HCT116 (cell line): ENCODE data around the gene PRCC. TPM values are rescaled to one million over a fixed set of nuclear protein-coding genes. Genes with fewer than 3 reads are reported as not detected.

Experiments
- ATAC-seq: fragments of 200-7000 bp; cut with Tn5 transposase; 2 replicates; pipeline ENCODE4 v1.9.1; 2020; ENCODE audit warnings: mild to moderate bottlenecking, moderate library complexity
- BruUV-seq: library from RNA; stranded (reverse); fragments of 400-500 nt; replicated peaks from 2 replicates; lab custom pipeline; 2021; lab: Mats Ljungman, UMichigan
- CTCF ChIA-PET: fragments of 300-600 bp; sonication (Branson Sonifier 250); formaldehyde crosslinking; loops from one replicate; lab custom pipeline; 2021; ENCODE audit warnings: antibody characterized with exemption; lab: Charles Lee
- POLR2A ChIA-PET: fragments of 300-600, 350-600 bp; sonication (Branson Sonifier 250); formaldehyde crosslinking; loops from one replicate; lab custom pipeline; 2021; ENCODE audit warnings: antibody characterized with exemption; lab: Charles Lee
- RAD21 ChIA-PET, 2 experiments: fragments of 300-600 bp; sonication (Branson Sonifier 250); formaldehyde crosslinking; loops; one replicate each; lab custom pipeline; 2023; ENCODE audit warnings: low total read pairs in 2 of 2; ENCODE audit not compliant: uncharacterized antibody in 2 of 2, unreplicated experiment in 2 of 2, low non-redundant PET in 1 of 2; lab: Charles Lee
- DNase-seq: peaks from one replicate; pipeline ENCODE4 v3.0.0-alpha.2; 2010; ENCODE audit warnings: low read depth, low spot score
- H2AFZ ChIP-seq: fragments of 200-600 bp; shearing (Covaris generic), sonication (generic); 2 replicates; pipeline ENCODE4 v1.6.1; 2017; ENCODE audit warnings: low read depth, mixed run types, mixed read lengths, antibody characterized with exemption, low read length; ENCODE audit not compliant: poor library complexity, severe bottlenecking
- H3K27ac ChIP-seq: 2 replicates; pipeline ENCODE4 v1.5.1; 2012; ENCODE audit warnings: low read depth, low read length
- H3K27me3 ChIP-seq: fragments of 200-600 bp; sonication (generic); 2 replicates; pipeline ENCODE4 v1.6.1; 2016; ENCODE audit warnings: mixed run types, low read length, mixed read lengths; ENCODE audit not compliant: insufficient read depth
- H3K36me3 ChIP-seq, 2 experiments: fragments of 200-500 bp in 1 of 2; fragments of 200-600 bp in 1 of 2; sonication (Bioruptor generic) in 1 of 2; sonication (generic) in 1 of 2; 2 replicates each; pipeline versions ENCODE4 v1.5.1 to v1.6.1; 2014 to 2016; ENCODE audit warnings: low read length in 2 of 2, inconsistent platforms in 1 of 2, mixed read lengths in 1 of 2, mixed run types in 1 of 2; ENCODE audit not compliant: insufficient read depth in 2 of 2, control insufficient read depth in 1 of 2
- H3K4me1 ChIP-seq, 2 experiments: fragments of 200-600 bp in 1 of 2; sonication (generic) in 1 of 2; 2 replicates each; pipeline versions ENCODE4 v1.5.1 to v1.6.1; 2012 to 2017; ENCODE audit warnings: low read length in 2 of 2, inconsistent platforms in 1 of 2, mild to moderate bottlenecking in 1 of 2, mixed read lengths in 1 of 2, mixed run types in 1 of 2, moderate library complexity in 1 of 2; ENCODE audit not compliant: insufficient read depth in 2 of 2, control insufficient read depth in 1 of 2
- H3K4me2 ChIP-seq: fragments of 200-600 bp; sonication (generic); 2 replicates; pipeline ENCODE4 v1.6.1; 2017; ENCODE audit warnings: mixed run types, low read length, mixed read lengths
- H3K4me3 ChIP-seq, 2 experiments: fragments of 200-600 bp in 1 of 2; sonication (generic) in 1 of 2; replicated peaks in 1 of 2; 2 replicates each; pipeline ENCODE4 v1.5.1; 2011 to 2016; ENCODE audit warnings: low read length in 2 of 2, control low read depth in 1 of 2, low read depth in 1 of 2, mild to moderate bottlenecking in 1 of 2, mixed read lengths in 1 of 2, mixed run types in 1 of 2
- H3K79me2 ChIP-seq: fragments of 200-600 bp; sonication (generic); 2 replicates; pipeline ENCODE4 v1.6.1; 2017; ENCODE audit warnings: mild to moderate bottlenecking, mixed run types, low read length, moderate library complexity, mixed read lengths; ENCODE audit not compliant: insufficient read depth
- H3K9ac ChIP-seq: fragments of 200-600 bp; sonication (generic); 2 replicates; pipeline ENCODE4 v1.6.1; 2016; ENCODE audit warnings: low read length, mixed read lengths
- H3K9me2 ChIP-seq: fragments of 200-600 bp; sonication (generic), shearing (Covaris generic); 2 replicates; pipeline ENCODE4 v1.6.1; 2017; ENCODE audit warnings: mixed run types, mild to moderate bottlenecking, moderate library complexity; ENCODE audit not compliant: insufficient read depth
- H3K9me3 ChIP-seq, 2 experiments: fragments of 200-500 bp in 1 of 2; fragments of 200-600 bp in 1 of 2; sonication (Bioruptor generic) in 1 of 2; sonication (generic) in 1 of 2; 2 replicates each; pipeline ENCODE4 v1.6.1; 2014 to 2017; ENCODE audit warnings: low read length in 2 of 2, mixed read lengths in 2 of 2, inconsistent platforms in 1 of 2, low read depth in 1 of 2, mild to moderate bottlenecking in 1 of 2, mixed run types in 1 of 2, moderate library complexity in 1 of 2; ENCODE audit not compliant: control insufficient read depth in 1 of 2, insufficient read depth in 1 of 2
- H4K20me1 ChIP-seq: fragments of 200-600 bp; sonication (generic), shearing (Covaris generic); 2 replicates; pipeline ENCODE4 v1.6.1; 2017; ENCODE audit warnings: mixed run types, mild to moderate bottlenecking, moderate library complexity; ENCODE audit not compliant: insufficient read depth
- CBX3 ChIP-seq: IDR thresholded peaks from 2 replicates; pipeline ENCODE4 v1.6.1; 2012; ENCODE audit warnings: low read depth
- CEBPB ChIP-seq: IDR thresholded peaks from 2 replicates; pipeline ENCODE4 v1.6.1; 2012; ENCODE audit warnings: low read depth
- EGR1 ChIP-seq: IDR thresholded peaks from 2 replicates; pipeline ENCODE4 v1.6.1; 2012; ENCODE audit warnings: low read depth
- ELF1 ChIP-seq: IDR thresholded peaks from 2 replicates; pipeline ENCODE4 v1.6.1; 2012; ENCODE audit warnings: low read depth, borderline replicate concordance
- EZH2 ChIP-seq: fragments of 200-600 bp; sonication (generic); IDR thresholded peaks from 2 replicates; pipeline ENCODE4 v1.6.1; 2017; ENCODE audit warnings: antibody characterized with exemption, mixed run types
- EZH2phosphoT487 ChIP-seq: fragments of 200-600 bp; IDR thresholded peaks from 2 replicates; pipeline ENCODE4 v1.6.1; 2018; ENCODE audit warnings: antibody characterized with exemption, borderline replicate concordance
- FOSL1 ChIP-seq: IDR thresholded peaks from 2 replicates; pipeline ENCODE4 v1.6.1; 2012; ENCODE audit warnings: low read depth
- JUND ChIP-seq: IDR thresholded peaks from 2 replicates; pipeline ENCODE4 v1.6.1; 2012
- POLR2A ChIP-seq: IDR thresholded peaks from 2 replicates; pipeline ENCODE4 v1.7.0; 2011; ENCODE audit warnings: borderline replicate concordance; ENCODE audit not compliant: insufficient read depth, insufficient read length; ENCODE audit errors: extremely low read depth
- SIN3A ChIP-seq: IDR thresholded peaks from 2 replicates; pipeline ENCODE4 v1.6.1; 2012; ENCODE audit warnings: low read depth
- SP1 ChIP-seq: IDR thresholded peaks from 2 replicates; pipeline ENCODE4 v1.6.1; 2012; ENCODE audit warnings: low read depth
- SRF ChIP-seq: IDR thresholded peaks from 2 replicates; pipeline ENCODE4 v1.6.1; 2012; ENCODE audit warnings: low read depth
- YY1 ChIP-seq: IDR thresholded peaks from 2 replicates; pipeline ENCODE4 v1.6.1; 2011; ENCODE audit warnings: low read length, low read depth, moderate library complexity, mild to moderate bottlenecking; ENCODE audit not compliant: insufficient replicate concordance; ENCODE audit errors: extremely low read depth
- ZFX ChIP-seq: fragments of 450-650 bp; IDR thresholded peaks from 2 replicates; pipeline ENCODE4 v1.6.1; 2017
- ZNF274 ChIP-seq: fragments of 200-500 bp; sonication (Bioruptor generic); IDR thresholded peaks from 2 replicates; pipeline ENCODE4 v1.6.1; 2014; ENCODE audit warnings: mild to moderate bottlenecking, low read depth, low read length, inconsistent platforms
- intact Hi-C: fragments of 100-400 bp; cut with micrococcal nuclease; formaldehyde crosslinking; loops from 2 replicates; pipeline ENCODE4 v1.10.0; 2022
- total RNA-seq: library from RNA; stranded (reverse); gene quantifications from one replicate; pipeline ENCODE4 v1.2.1, GENCODE V29; 2021; ENCODE audit not compliant: unreplicated experiment
- TF ChIP-seq, protein P1 (sequence below): IDR thresholded peaks from 2 replicates; pipeline ENCODE4 v1.6.1; 2011; ENCODE audit warnings: mild to moderate bottlenecking, low read length, moderate library complexity; ENCODE audit not compliant: insufficient replicate concordance; ENCODE audit errors: extremely low read depth
- TF ChIP-seq, protein P2 (sequence below), 3 experiments: fragments of 200-600 bp in 1 of 3; sonication (generic) in 1 of 3; IDR thresholded peaks in 2 of 3; conservative IDR thresholded peaks in 1 of 3; 2 replicates each; pipeline ENCODE4 v1.5.1; 2012 to 2017; ENCODE audit warnings: low read depth in 2 of 3, low read length in 2 of 3, antibody characterized with exemption in 1 of 3, borderline replicate concordance in 1 of 3, control low read depth in 1 of 3, mild to moderate bottlenecking in 1 of 3, mixed read lengths in 1 of 3, mixed run types in 1 of 3, moderate library complexity in 1 of 3; ENCODE audit not compliant: insufficient read depth in 1 of 3
- TF ChIP-seq, protein P3 (sequence below): IDR thresholded peaks from 2 replicates; pipeline ENCODE4 v1.6.1; 2012
- TF ChIP-seq, protein P4 (sequence below): IDR thresholded peaks from 2 replicates; pipeline ENCODE4 v1.6.1; 2012; ENCODE audit warnings: low read depth
- TF ChIP-seq, protein P5 (sequence below): IDR thresholded peaks from 2 replicates; pipeline ENCODE4 v1.6.1; 2012

Gene PRCC
- total RNA-seq, 1 experiment from 2014 or later, result 78.1 TPM

DNA sequence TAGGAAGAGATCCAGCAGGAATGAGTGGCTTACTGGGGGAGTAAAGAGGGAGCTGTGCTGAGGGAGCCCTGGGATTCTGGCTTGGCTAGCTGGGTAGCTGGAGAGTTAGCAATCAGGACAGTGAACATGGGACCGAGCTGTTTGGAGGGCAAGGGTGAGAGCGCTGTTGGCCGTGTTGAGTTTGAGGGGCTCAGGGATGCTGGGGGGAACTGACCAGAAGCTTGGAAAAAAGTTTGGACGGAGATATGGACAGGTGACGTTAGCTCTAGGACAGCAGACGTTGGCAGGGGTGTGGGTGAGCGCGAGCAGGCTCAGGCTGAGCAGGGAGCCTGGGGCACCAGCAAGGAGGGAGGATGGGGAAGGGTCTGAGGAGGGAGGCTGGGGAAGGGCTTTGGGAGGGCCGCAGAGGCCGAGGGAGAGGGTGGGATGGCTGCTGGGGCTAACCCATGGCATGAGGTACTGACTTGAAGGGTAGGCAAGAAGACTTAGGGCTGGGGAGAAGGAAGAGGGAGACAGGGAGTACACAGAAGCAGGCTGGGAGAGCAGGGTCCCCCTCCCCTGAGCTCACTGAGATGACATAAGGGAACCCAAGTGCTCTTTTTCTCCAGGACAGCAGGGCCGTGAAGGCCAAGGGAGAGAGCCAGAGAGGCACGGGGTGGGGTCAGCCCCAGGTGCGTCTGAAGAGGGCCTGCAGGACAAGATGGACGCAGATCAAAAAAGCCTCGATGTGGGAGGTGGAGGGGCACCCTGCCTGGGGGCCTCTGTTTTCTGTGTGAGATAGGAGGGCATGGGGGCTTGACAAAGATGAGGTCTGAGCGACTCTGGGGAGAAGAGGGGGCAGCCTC lies 41.1 kb downstream of the PRCC start:
- peaks cover 5 to 10% of the 10 kb centered on the region in 2 experiments; a peak in 3 of 4 replicates for H3K4me1 ChIP-seq
- ATAC-seq (no peak), DNase-seq (no peak)
- no peaks in the 10 kb centered on the region for H3K9me2 ChIP-seq
- H3K4me2 ChIP-seq, result no peak overlapping the region
- H3K27ac ChIP-seq, result no peak overlapping the region
- CTCF ChIA-PET, result no interaction called here
- no peak overlapping the region for H3K4me3 ChIP-seq
- no TSS peak for BruUV-seq
- no peaks in the 10 kb centered on the region for H4K20me1 ChIP-seq
- no peaks in the 10 kb centered on the region for H3K79me2 ChIP-seq
- TF ChIP-seq SP1 (no peak), CEBPB (no peak), YY1 (no peak), SIN3A (no peak), CBX3 (no peak), SRF (no peak), JUND (no peak), POLR2A (no peak), EGR1 (no peak), ZNF274 (no peak), EZH2 (no peak), FOSL1 (no peak), EZH2phosphoT487 (no peak), ELF1 (no peak), ZFX (no peak)
- TF ChIP-seq, protein P1, sequence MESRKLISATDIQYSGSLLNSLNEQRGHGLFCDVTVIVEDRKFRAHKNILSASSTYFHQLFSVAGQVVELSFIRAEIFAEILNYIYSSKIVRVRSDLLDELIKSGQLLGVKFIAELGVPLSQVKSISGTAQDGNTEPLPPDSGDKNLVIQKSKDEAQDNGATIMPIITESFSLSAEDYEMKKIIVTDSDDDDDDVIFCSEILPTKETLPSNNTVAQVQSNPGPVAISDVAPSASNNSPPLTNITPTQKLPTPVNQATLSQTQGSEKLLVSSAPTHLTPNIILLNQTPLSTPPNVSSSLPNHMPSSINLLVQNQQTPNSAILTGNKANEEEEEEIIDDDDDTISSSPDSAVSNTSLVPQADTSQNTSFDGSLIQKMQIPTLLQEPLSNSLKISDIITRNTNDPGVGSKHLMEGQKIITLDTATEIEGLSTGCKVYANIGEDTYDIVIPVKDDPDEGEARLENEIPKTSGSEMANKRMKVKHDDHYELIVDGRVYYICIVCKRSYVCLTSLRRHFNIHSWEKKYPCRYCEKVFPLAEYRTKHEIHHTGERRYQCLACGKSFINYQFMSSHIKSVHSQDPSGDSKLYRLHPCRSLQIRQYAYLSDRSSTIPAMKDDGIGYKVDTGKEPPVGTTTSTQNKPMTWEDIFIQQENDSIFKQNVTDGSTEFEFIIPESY, result no peak
- TF ChIP-seq, protein P2, sequence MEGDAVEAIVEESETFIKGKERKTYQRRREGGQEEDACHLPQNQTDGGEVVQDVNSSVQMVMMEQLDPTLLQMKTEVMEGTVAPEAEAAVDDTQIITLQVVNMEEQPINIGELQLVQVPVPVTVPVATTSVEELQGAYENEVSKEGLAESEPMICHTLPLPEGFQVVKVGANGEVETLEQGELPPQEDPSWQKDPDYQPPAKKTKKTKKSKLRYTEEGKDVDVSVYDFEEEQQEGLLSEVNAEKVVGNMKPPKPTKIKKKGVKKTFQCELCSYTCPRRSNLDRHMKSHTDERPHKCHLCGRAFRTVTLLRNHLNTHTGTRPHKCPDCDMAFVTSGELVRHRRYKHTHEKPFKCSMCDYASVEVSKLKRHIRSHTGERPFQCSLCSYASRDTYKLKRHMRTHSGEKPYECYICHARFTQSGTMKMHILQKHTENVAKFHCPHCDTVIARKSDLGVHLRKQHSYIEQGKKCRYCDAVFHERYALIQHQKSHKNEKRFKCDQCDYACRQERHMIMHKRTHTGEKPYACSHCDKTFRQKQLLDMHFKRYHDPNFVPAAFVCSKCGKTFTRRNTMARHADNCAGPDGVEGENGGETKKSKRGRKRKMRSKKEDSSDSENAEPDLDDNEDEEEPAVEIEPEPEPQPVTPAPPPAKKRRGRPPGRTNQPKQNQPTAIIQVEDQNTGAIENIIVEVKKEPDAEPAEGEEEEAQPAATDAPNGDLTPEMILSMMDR (IDR thresholded peaks at IDR 0.05 in 2 of 3, conservative IDR thresholded peaks at IDR 0.05 in 1 of 3; ENCODE audit: borderline replicate concordance in 1 of 3, insufficient read depth in 1 of 3, low read depth in 2 of 3, low read length in 2 of 3), result no peak
- TF ChIP-seq, protein P3, sequence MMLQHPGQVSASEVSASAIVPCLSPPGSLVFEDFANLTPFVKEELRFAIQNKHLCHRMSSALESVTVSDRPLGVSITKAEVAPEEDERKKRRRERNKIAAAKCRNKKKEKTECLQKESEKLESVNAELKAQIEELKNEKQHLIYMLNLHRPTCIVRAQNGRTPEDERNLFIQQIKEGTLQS, result no peak
- TF ChIP-seq, protein P4, sequence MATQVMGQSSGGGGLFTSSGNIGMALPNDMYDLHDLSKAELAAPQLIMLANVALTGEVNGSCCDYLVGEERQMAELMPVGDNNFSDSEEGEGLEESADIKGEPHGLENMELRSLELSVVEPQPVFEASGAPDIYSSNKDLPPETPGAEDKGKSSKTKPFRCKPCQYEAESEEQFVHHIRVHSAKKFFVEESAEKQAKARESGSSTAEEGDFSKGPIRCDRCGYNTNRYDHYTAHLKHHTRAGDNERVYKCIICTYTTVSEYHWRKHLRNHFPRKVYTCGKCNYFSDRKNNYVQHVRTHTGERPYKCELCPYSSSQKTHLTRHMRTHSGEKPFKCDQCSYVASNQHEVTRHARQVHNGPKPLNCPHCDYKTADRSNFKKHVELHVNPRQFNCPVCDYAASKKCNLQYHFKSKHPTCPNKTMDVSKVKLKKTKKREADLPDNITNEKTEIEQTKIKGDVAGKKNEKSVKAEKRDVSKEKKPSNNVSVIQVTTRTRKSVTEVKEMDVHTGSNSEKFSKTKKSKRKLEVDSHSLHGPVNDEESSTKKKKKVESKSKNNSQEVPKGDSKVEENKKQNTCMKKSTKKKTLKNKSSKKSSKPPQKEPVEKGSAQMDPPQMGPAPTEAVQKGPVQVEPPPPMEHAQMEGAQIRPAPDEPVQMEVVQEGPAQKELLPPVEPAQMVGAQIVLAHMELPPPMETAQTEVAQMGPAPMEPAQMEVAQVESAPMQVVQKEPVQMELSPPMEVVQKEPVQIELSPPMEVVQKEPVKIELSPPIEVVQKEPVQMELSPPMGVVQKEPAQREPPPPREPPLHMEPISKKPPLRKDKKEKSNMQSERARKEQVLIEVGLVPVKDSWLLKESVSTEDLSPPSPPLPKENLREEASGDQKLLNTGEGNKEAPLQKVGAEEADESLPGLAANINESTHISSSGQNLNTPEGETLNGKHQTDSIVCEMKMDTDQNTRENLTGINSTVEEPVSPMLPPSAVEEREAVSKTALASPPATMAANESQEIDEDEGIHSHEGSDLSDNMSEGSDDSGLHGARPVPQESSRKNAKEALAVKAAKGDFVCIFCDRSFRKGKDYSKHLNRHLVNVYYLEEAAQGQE, result no peak
- TF ChIP-seq, protein P5, sequence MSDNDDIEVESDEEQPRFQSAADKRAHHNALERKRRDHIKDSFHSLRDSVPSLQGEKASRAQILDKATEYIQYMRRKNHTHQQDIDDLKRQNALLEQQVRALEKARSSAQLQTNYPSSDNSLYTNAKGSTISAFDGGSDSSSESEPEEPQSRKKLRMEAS, result no peak
- H3K36me3 ChIP-seq, result no peaks in the 10 kb centered on the region
- intact Hi-C loops, result no loop called here
- no peak overlapping the region for H2AFZ ChIP-seq
- POLR2A ChIA-PET, result no interaction called here
- H3K9ac ChIP-seq, result no peak overlapping the region
- no peaks in the 10 kb centered on the region for H3K27me3 ChIP-seq
- RAD21 ChIA-PET, result interaction anchor here in 1 of 2 experiments (0.6 kb wide), 1 partner anchor 9 kb away, joined by 3 read pairs; no protein-coding TSS in a partner anchor
- H3K9me3 ChIP-seq, result no peaks in the 10 kb centered on the region
